A673 (cell line): ENCODE data around the gene TEC. TPM values are rescaled to one million over a fixed set of nuclear protein-coding genes. Genes with fewer than 3 reads are reported as not detected.
"Not testable (repeated sequence)": the region's sequence is repeated elsewhere in the genome, so short reads cannot be mapped to it uniquely, and the experiment has no call there.

Experiments used
- BruUV-seq: library from RNA; stranded (reverse); fragments of 400-500 nt; replicated peaks from 2 replicates; lab custom pipeline; 2021; lab: Mats Ljungman, UMichigan
- CTCF ChIA-PET: fragments of 300-600 bp; sonication (Branson Sonifier 250); formaldehyde crosslinking; loops from one replicate; lab custom pipeline; 2022; ENCODE audit warnings: antibody characterized with exemption; lab: Charles Lee
- POLR2A ChIA-PET: fragments of 300-600 bp; sonication (Branson Sonifier 250); formaldehyde crosslinking; loops from one replicate; lab custom pipeline; 2022; ENCODE audit warnings: antibody characterized with exemption; ENCODE audit not compliant: low non-redundant PET; lab: Charles Lee
- DNase-seq: peaks from one replicate; pipeline ENCODE4 v3.0.0-alpha.2; 2015; ENCODE audit warnings: low spot score
- H3K27ac ChIP-seq: fragments of 200-600 bp; sonication (generic); 2 replicates; pipeline ENCODE4 v1.5.1; 2016; ENCODE audit warnings: mixed run types, low read depth, mild to moderate bottlenecking, mixed read lengths, antibody characterized with exemption, low read length; ENCODE audit not compliant: poor library complexity, severe bottlenecking
- H3K27me3 ChIP-seq: fragments of 200-600 bp; sonication (generic); replicated peaks from 2 replicates; pipeline ENCODE4 v1.6.1; 2017; ENCODE audit warnings: mixed run types, low read depth, mild to moderate bottlenecking, mixed read lengths, antibody characterized with exemption, low read length; ENCODE audit not compliant: insufficient read depth, poor library complexity
- H3K36me3 ChIP-seq: fragments of 200-600 bp; sonication (generic); 2 replicates; pipeline ENCODE4 v1.6.1; 2016; ENCODE audit warnings: mixed run types, mild to moderate bottlenecking, mixed read lengths, antibody characterized with exemption, low read length; ENCODE audit not compliant: insufficient read depth, poor library complexity, severe bottlenecking
- H3K4me1 ChIP-seq: fragments of 200-600 bp; sonication (generic); 2 replicates; pipeline ENCODE4 v1.6.1; 2017; ENCODE audit warnings: mixed run types, mild to moderate bottlenecking, mixed read lengths, antibody characterized with exemption, low read length; ENCODE audit not compliant: insufficient read depth, poor library complexity, severe bottlenecking
- H3K4me3 ChIP-seq: fragments of 200-600 bp; sonication (generic); 2 replicates; pipeline ENCODE4 v1.5.1; 2016; ENCODE audit warnings: low read depth, mixed run types, mild to moderate bottlenecking, mixed read lengths, low read length; ENCODE audit not compliant: poor library complexity, severe bottlenecking
- H3K9me3 ChIP-seq: fragments of 200-600 bp; sonication (generic); 2 replicates; pipeline ENCODE4 v1.6.1; 2016; ENCODE audit warnings: mixed run types, low read depth, mild to moderate bottlenecking, mixed read lengths, antibody characterized with exemption, low read length; ENCODE audit not compliant: poor library complexity, severe bottlenecking
- CTCF ChIP-seq: fragments of 300-800, 200-600 bp; sonication (generic); conservative IDR thresholded peaks from 2 replicates; pipeline ENCODE4 v1.5.1; 2017; ENCODE audit warnings: low read depth, mild to moderate bottlenecking, antibody characterized with exemption, low read length, moderate library complexity, mixed read lengths
- EZH2 ChIP-seq: fragments of 200-600 bp; sonication (generic); IDR thresholded peaks from 2 replicates; pipeline ENCODE4 v1.6.1; 2017; ENCODE audit warnings: borderline replicate concordance, low read depth, mild to moderate bottlenecking, mixed read lengths, antibody characterized with exemption, low read length; ENCODE audit not compliant: poor library complexity, severe bottlenecking
- intact Hi-C: fragments of 100-400 bp; cut with micrococcal nuclease; formaldehyde crosslinking; loops from one replicate; pipeline ENCODE4 v1.10.0; 2022; ENCODE audit not compliant: unreplicated experiment
- total RNA-seq: library from RNA; stranded (reverse); gene quantifications from 2 replicates; pipeline ENCODE4 v1.2.3, GENCODE V29; 2021

Gene TEC
- total RNA-seq, 1 experiment from 2014 or later: 6.8 TPM

- TF ChIP-seq CTCF: no peak
- TF ChIP-seq EZH2: no peak
- H3K9me3 ChIP-seq: no peaks in the 10 kb centered on the region
- intact Hi-C loops: no loop called here
- ChIA-PET CTCF (no interaction called here), POLR2A (no interaction called here)
- H3K4me1 ChIP-seq: peaks cover 5% of the 10 kb centered on the region
- BruUV-seq: no TSS peak
- H3K27me3 ChIP-seq: no peaks in the 10 kb centered on the region
- no peaks in the 10 kb centered on the region for H3K36me3 ChIP-seq
- H3K4me3 ChIP-seq: no peak overlapping the region
- H3K27ac ChIP-seq: no peak overlapping the region
- no peak for DNase-seq
These were observed 100.0 kb downstream of the TEC start for GRCh38 chr4:48169636-48170035.

- no peak overlapping the region for H3K27ac ChIP-seq
- no TSS peak for BruUV-seq
- POLR2A ChIA-PET: no interaction called here
- peaks cover 5% of the 10 kb centered on the region for H3K4me1 ChIP-seq
- TF ChIP-seq CTCF (no peak), EZH2 (no peak)
- no peak overlapping the region for H3K4me3 ChIP-seq
- no peaks in the 10 kb centered on the region for H3K36me3 ChIP-seq
- no peak for DNase-seq
- CTCF ChIA-PET: no interaction called here
- no peaks in the 10 kb centered on the region for H3K27me3 ChIP-seq
- intact Hi-C loops: no loop called here
- no peaks in the 10 kb centered on the region for H3K9me3 ChIP-seq
These were observed 101.9 kb downstream of the TEC start for GRCh38 chr4:48167538-48168263.

DNA sequence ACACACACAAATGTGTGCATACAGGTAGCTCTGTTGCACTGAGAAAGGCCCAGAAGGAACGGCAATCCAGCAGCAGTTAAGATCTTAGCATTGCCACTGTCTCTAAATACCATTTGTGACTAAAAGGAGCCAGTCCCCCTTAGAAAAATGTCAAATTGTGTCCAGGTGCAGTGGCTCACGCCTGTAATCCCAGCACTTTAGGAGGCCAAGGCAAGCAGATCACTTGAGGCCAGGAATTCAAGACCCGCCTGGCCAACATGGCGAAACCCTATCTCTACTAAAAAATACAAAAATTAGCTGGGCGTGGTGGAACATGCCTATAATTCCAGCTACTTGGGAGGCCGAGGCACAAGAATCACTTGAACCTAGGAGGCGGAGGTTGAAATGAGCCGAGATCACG is 105.1 kb downstream of the TEC start:
- intact Hi-C loops: loop anchor here (5.0 kb wide), 1 partner anchor 108 kb away; no protein-coding TSS in a partner anchor

GRCh38 chr4:48163746-48164145 is 105.9 kb downstream of the TEC start:
- no peaks in the 10 kb centered on the region for H3K27me3 ChIP-seq
- no peak for DNase-seq
- H3K9me3 ChIP-seq: no peaks in the 10 kb centered on the region
- H3K36me3 ChIP-seq: no peaks in the 10 kb centered on the region
- POLR2A ChIA-PET: no interaction called here
- intact Hi-C loops: loop anchor here (5.0 kb wide), 1 partner anchor 109 kb away; no protein-coding TSS in a partner anchor
- no peak for TF ChIP-seq CTCF
- no peak for TF ChIP-seq EZH2
- H3K4me3 ChIP-seq: peak overlapping the region; percentile 27
- CTCF ChIA-PET: no interaction called here
- H3K27ac ChIP-seq: peak overlapping the region; percentile 80
- no TSS peak for BruUV-seq
- H3K4me1 ChIP-seq: peaks cover 25% of the 10 kb centered on the region

More for the DNA sequence above, 105.1 kb downstream of the TEC start:
- H3K9me3 ChIP-seq, CTCF ChIA-PET, H3K27me3 ChIP-seq, BruUV-seq, H3K36me3 ChIP-seq, POLR2A ChIA-PET, H3K4me3 ChIP-seq, H3K27ac ChIP-seq, DNase-seq: not testable (repeated sequence)
- peaks cover 22% of the 10 kb centered on the region for H3K4me1 ChIP-seq
